SU-DHL-6 (cell line): ENCODE measurements around the gene EPN1.
"Not testable (repeated sequence)": the region's sequence is repeated elsewhere in the genome, so short reads cannot be mapped to it uniquely, and the experiment has no call there.

Source experiments
- H2AFZ ChIP-seq: fragments of 200-600 bp; sonication (generic); 2 replicates; pipeline ENCODE4 v1.6.1; 2014; ENCODE audit warnings: low read depth, mild to moderate bottlenecking, moderate library complexity, mixed read lengths, antibody characterized with exemption, low read length; ENCODE audit not compliant: severe bottlenecking
- H3F3A ChIP-seq: fragments of 200-600 bp; shearing (Covaris generic); 2 replicates; pipeline ENCODE4 v1.6.0; 2016; ENCODE audit warnings: antibody characterized with exemption, mild to moderate bottlenecking; ENCODE audit not compliant: insufficient read depth
- H3K27ac ChIP-seq: fragments of 200-600 bp; sonication (generic); 2 replicates; pipeline ENCODE4 v1.5.1; 2016; ENCODE audit warnings: low read depth, mild to moderate bottlenecking, low read length, moderate library complexity, mixed read lengths
- H3K27me3 ChIP-seq: fragments of 200-600 bp; sonication (generic), shearing (Covaris generic); 2 replicates; pipeline ENCODE4 v1.6.0; 2014; ENCODE audit warnings: mild to moderate bottlenecking, low read length
- H3K36me3 ChIP-seq: fragments of 200-600 bp; sonication (generic); 2 replicates; pipeline ENCODE4 v1.6.1; 2014; ENCODE audit warnings: mild to moderate bottlenecking, low read length, mixed read lengths
- H3K4me2 ChIP-seq: fragments of 300-600, 200-600 bp; shearing (Covaris generic), sonication (generic); 2 replicates; pipeline ENCODE4 v1.6.0; 2014; ENCODE audit warnings: low read length, low read depth, mild to moderate bottlenecking; ENCODE audit not compliant: poor library complexity, severe bottlenecking
- H3K4me3 ChIP-seq: fragments of 200-600 bp; sonication (generic); 2 replicates; pipeline ENCODE4 v1.5.1; 2014; ENCODE audit warnings: antibody characterized with exemption, low read length, mild to moderate bottlenecking, mixed read lengths; ENCODE audit not compliant: insufficient read depth, poor library complexity, severe bottlenecking
- H3K79me2 ChIP-seq: fragments of 200-600 bp; sonication (generic); 2 replicates; pipeline ENCODE4 v1.6.1; 2014; ENCODE audit warnings: mild to moderate bottlenecking, low read length, moderate library complexity; ENCODE audit not compliant: insufficient read depth
- H3K9ac ChIP-seq: fragments of 200-600 bp; sonication (generic); 2 replicates; pipeline ENCODE4 v1.7.0; 2014; ENCODE audit warnings: mild to moderate bottlenecking, low read length
- H3K9me2 ChIP-seq: fragments of 200-600 bp; sonication (generic); replicated peaks from 2 replicates; pipeline ENCODE4 v1.6.1; 2014; ENCODE audit warnings: low read length; ENCODE audit not compliant: insufficient read depth
- H3K9me3 ChIP-seq: fragments of 200-600 bp; sonication (generic); 2 replicates; pipeline ENCODE4 v1.6.1; 2014; ENCODE audit warnings: low read length, mixed read lengths; ENCODE audit not compliant: insufficient read depth
- H4K20me1 ChIP-seq: fragments of 200-600 bp; sonication (generic); 2 replicates; pipeline ENCODE4 v1.6.1; 2014; ENCODE audit warnings: low read depth, mild to moderate bottlenecking, antibody characterized with exemption, low read length, moderate library complexity, mixed read lengths
- CTCF ChIP-seq: fragments of 200-600 bp; sonication (generic); IDR thresholded peaks from one replicate; pipeline ENCODE4 v1.5.1; 2017; ENCODE audit warnings: antibody characterized with exemption, mild to moderate bottlenecking, low read length, moderate library complexity; ENCODE audit not compliant: insufficient read depth, poor library complexity, severe bottlenecking
- EZH2phosphoT487 ChIP-seq: fragments of 200-600 bp; sonication (generic), shearing (Covaris generic); conservative IDR thresholded peaks from 2 replicates; pipeline ENCODE4 v1.6.1; 2018; ENCODE audit warnings: mild to moderate bottlenecking, antibody characterized with exemption, low read length, moderate library complexity, mixed read lengths

EPN1 gene

GRCh38 chr19:55750715-55751114 lies 75.7 kb downstream of the EPN1 start:
- H3F3A ChIP-seq = no peaks in the 10 kb centered on the region
- H3K9ac ChIP-seq = no peak overlapping the region
- H3K79me2 ChIP-seq = no peaks in the 10 kb centered on the region
- H3K4me2 ChIP-seq = no peak overlapping the region
- TF ChIP-seq EZH2phosphoT487 = no peak
- TF ChIP-seq CTCF = no peak
- no peaks in the 10 kb centered on the region for H4K20me1 ChIP-seq
- H3K36me3 ChIP-seq = no peaks in the 10 kb centered on the region
- no peak overlapping the region for H2AFZ ChIP-seq
- no peak overlapping the region for H3K27ac ChIP-seq
- H3K9me2 ChIP-seq = no peaks in the 10 kb centered on the region
- H3K27me3 ChIP-seq = no peaks in the 10 kb centered on the region
- H3K4me3 ChIP-seq = no peak overlapping the region
- no peaks in the 10 kb centered on the region for H3K9me3 ChIP-seq

- H3K27me3 ChIP-seq = no peaks in the 10 kb centered on the region
- H3K9me3 ChIP-seq = no peaks in the 10 kb centered on the region
- H3K4me2 ChIP-seq = no peak overlapping the region
- no peaks in the 10 kb centered on the region for H3F3A ChIP-seq
- no peaks in the 10 kb centered on the region for H3K79me2 ChIP-seq
- H3K9me2 ChIP-seq = no peaks in the 10 kb centered on the region
- TF ChIP-seq EZH2phosphoT487 = no peak
- no peak for TF ChIP-seq CTCF
- no peak overlapping the region for H3K27ac ChIP-seq
- H2AFZ ChIP-seq = no peak overlapping the region
- H4K20me1 ChIP-seq = no peaks in the 10 kb centered on the region
- H3K36me3 ChIP-seq = no peaks in the 10 kb centered on the region
- H3K4me3 ChIP-seq = no peak overlapping the region
- H3K9ac ChIP-seq = no peak overlapping the region
Observed at GRCh38 chr19:55753401-55753800, 78.4 kb downstream of the EPN1 start.

- H3K4me3 ChIP-seq, H3K27me3 ChIP-seq, H3K9me2 ChIP-seq, H3K9ac ChIP-seq, H3K36me3 ChIP-seq, H4K20me1 ChIP-seq, H3K79me2 ChIP-seq, H3K9me3 ChIP-seq, H2AFZ ChIP-seq, H3F3A ChIP-seq, H3K4me2 ChIP-seq, H3K27ac ChIP-seq: not testable (repeated sequence)
Observed at GRCh38 chr19:55756808-55757207, 81.8 kb downstream of the EPN1 start.

- not testable (repeated sequence) for H3K9me3 ChIP-seq, H4K20me1 ChIP-seq, H3K79me2 ChIP-seq, H3K27ac ChIP-seq, H3K9me2 ChIP-seq, H3F3A ChIP-seq, H3K9ac ChIP-seq, H3K4me3 ChIP-seq, H2AFZ ChIP-seq, H3K36me3 ChIP-seq, H3K27me3 ChIP-seq, H3K4me2 ChIP-seq
Observed at GRCh38 chr19:55758797-55759196, 83.8 kb downstream of the EPN1 start, which contains the start of gene RFPL4A. Gene RFPL4A, plus strand, starts transcription at chr19:55759097. Its CDS starts 2,704 bp downstream, at chr19:55761801.
